ENCODE measurements around the gene HOMER2. TPM values are rescaled to one million over a fixed set of nuclear protein-coding genes. Genes with fewer than 3 reads are reported as not detected.

Gene HOMER2
- total and polyA plus RNA-seq, 9 of the 15 experiments (the other 6 are each of a cell fraction or from before 2014, with no cell fraction given) = 0.13 to 0.47 (median 0.29) TPM; not detected in 1

DNA sequence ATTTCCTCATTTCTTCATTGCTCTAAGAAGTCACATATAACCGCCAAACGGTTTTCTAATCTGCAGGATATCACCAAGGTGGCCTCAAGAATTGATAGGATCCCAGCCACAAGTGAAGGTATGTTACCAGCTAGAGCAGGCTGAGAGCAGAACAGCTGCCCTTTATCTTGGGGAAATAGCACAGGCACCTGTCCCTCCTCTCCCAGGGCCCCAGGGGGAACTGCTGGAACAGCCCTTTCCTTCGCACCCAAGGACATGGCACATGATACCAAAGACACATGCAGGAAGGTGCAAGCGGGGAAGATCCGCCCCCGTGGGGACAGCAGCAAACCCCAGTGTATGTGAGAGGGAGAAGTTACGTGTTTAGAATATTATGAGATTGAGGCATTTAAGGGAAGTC is 35.3 kb downstream of the HOMER2 start:
- no peak overlapping the region for H3K9ac ChIP-seq (ENCODE audit: insufficient read depth in 1 of 2, low read depth in 2 of 2, low read length in 2 of 2)
- H4K20me1 ChIP-seq (replicated peaks; ENCODE audit: control insufficient read depth, insufficient read depth, low read length) = no peaks in the 10 kb centered on the region
- no peaks in the 10 kb centered on the region for H3K9me1 ChIP-seq (ENCODE audit: control insufficient read depth, insufficient read depth, low read length)
- FAIRE-seq (no peak), DNase-seq (ENCODE audit: extremely low read depth in 1 of 4, low spot score in 3 of 4) (no peak), ATAC-seq (no peak)
- H2AFZ ChIP-seq (ENCODE audit: low read depth, low read length) = no peak overlapping the region
- no peak for TF ChIP-seq ZNF780A (CRISPR knock-in tag; IDR thresholded peaks at IDR 0.05)
- TF ChIP-seq L3MBTL2 (IDR thresholded peaks at IDR 0.05) = peak; percentile 35; the same call in 1 of the 2 replicates
- WGBS (ENCODE audit: insufficient coverage, low coverage, missing lambda C conversion rate) = 1% methylated on average over 7 of the region's 7 CpGs
- peaks cover 35 to 59% of the 10 kb centered on the region in 2 experiments for H3K27me3 ChIP-seq (ENCODE audit: control insufficient read depth in 2 of 2, insufficient read depth in 2 of 2, low read length in 2 of 2)
- H3K36me3 ChIP-seq (ENCODE audit: control insufficient read depth, insufficient read depth, low read length) = no peaks in the 10 kb centered on the region
- intact Hi-C loops (cut with micrococcal nuclease) (no loop called here), in situ Hi-C loops (cut with MboI) (no loop called here)
- ChIA-PET CTCF (ENCODE audit: low intra/inter-chr PET ratio) (no interaction called here), POLR2A (no interaction called here)
- H3K9me3 ChIP-seq (replicated peaks; ENCODE audit: control insufficient read depth, insufficient read depth, low read depth, low read length) = no peaks in the 10 kb centered on the region
- no peak overlapping the region for H3K27ac ChIP-seq (ENCODE audit: extremely low read depth, low read depth, low read length)
- no peak overlapping the region for H3K4me2 ChIP-seq (ENCODE audit: insufficient read depth, low read length)
- no peak overlapping the region for H3K4me3 ChIP-seq
- BruUV-seq (replicated peaks) = no TSS peak
- H3K4me1 ChIP-seq (replicated peaks in 1 of 2; ENCODE audit: control insufficient read depth in 2 of 2, insufficient read depth in 2 of 2, low read length in 2 of 2) = no peaks in the 10 kb centered on the region
- H3K79me2 ChIP-seq (ENCODE audit: control insufficient read depth, insufficient read depth, low read length) = no peaks in the 10 kb centered on the region

DNA sequence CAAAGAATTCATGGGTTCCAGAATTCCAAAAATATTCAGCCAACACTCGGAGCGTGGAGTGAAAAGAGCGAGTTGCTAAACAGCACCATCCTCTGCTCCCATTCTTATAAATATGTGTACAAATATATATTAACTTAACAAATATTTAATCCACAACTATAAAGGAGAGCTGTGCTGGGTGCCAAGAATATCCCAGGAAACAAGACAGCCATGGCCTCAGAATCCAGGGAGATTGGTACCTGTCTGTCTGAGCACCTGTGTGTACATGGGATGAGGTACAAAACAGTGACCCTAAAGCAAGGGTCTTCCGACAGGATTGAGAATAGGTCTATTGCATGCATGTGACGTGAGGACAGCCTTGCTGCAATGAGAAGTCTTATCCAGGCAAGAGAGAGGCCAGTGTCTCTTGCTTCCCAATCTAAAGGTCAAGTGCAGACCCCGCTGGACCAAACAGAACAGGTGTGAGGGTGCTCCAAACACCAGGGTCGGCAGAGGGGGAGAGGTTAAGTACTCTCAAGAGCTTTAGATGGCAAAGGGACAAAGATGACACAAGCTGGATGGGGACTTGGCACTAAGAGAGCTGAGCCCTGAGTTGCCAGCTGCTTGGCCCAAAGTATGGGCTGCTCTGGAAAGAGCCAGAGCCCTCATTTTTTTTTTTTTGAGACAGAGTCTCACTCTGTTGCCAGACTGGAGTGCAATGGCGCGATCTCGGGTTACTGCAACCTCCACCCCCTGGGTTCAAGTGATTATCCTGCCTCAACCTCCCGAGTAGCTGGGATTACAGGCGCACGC is 36.2 kb downstream of the HOMER2 start:
- in situ Hi-C loops (cut with MboI) = no loop called here
- H3K4me3 ChIP-seq = no peak overlapping the region
- no peak overlapping the region for H3K4me2 ChIP-seq (ENCODE audit: insufficient read depth, low read length)
- no peak overlapping the region for H3K9ac ChIP-seq (ENCODE audit: insufficient read depth in 1 of 2, low read depth in 2 of 2, low read length in 2 of 2)
- ChIA-PET POLR2A (no interaction called here), CTCF (ENCODE audit: low intra/inter-chr PET ratio) (no interaction called here)
- no peaks in the 10 kb centered on the region for H4K20me1 ChIP-seq (replicated peaks; ENCODE audit: control insufficient read depth, insufficient read depth, low read length)
- 2% methylated on average over 13 of the region's 13 CpGs for WGBS (ENCODE audit: insufficient coverage, low coverage, missing lambda C conversion rate)
- TF ChIP-seq, protein P1, sequence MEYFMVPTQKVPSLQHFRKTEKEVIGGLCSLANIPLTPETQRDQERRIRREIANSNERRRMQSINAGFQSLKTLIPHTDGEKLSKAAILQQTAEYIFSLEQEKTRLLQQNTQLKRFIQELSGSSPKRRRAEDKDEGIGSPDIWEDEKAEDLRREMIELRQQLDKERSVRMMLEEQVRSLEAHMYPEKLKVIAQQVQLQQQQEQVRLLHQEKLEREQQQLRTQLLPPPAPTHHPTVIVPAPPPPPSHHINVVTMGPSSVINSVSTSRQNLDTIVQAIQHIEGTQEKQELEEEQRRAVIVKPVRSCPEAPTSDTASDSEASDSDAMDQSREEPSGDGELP (CRISPR knock-in tag; IDR thresholded peaks at IDR 0.05; ENCODE audit: borderline replicate concordance) = no peak
- TF ChIP-seq NFE2L1 (tag; IDR thresholded peaks at IDR 0.05; ENCODE audit: borderline replicate concordance, low read depth) (no peak), ELF1 (tag; IDR thresholded peaks at IDR 0.05) (no peak), RBM15 (IDR thresholded peaks at IDR 0.05; ENCODE audit: insufficient read depth, low read length) (no peak), TBP (optimal IDR thresholded peaks at IDR 0.05; ENCODE audit: low read depth, low read length) (no peak), HNRNPH1 (optimal IDR thresholded peaks at IDR 0.05; ENCODE audit: low read depth, low read length) (no peak), PTRF (tag; IDR thresholded peaks at IDR 0.05) (no peak)
- TF ChIP-seq, protein P2, sequence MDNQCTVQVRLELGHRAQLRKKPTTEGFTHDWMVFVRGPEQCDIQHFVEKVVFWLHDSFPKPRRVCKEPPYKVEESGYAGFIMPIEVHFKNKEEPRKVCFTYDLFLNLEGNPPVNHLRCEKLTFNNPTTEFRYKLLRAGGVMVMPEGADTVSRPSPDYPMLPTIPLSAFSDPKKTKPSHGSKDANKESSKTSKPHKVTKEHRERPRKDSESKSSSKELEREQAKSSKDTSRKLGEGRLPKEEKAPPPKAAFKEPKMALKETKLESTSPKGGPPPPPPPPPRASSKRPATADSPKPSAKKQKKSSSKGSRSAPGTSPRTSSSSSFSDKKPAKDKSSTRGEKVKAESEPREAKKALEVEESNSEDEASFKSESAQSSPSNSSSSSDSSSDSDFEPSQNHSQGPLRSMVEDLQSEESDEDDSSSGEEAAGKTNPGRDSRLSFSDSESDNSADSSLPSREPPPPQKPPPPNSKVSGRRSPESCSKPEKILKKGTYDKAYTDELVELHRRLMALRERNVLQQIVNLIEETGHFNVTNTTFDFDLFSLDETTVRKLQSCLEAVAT (IDR thresholded peaks at IDR 0.05) = no peak
- no peaks in the 10 kb centered on the region for H3K79me2 ChIP-seq (ENCODE audit: control insufficient read depth, insufficient read depth, low read length)
- intact Hi-C loops (cut with micrococcal nuclease) = no loop called here
- ATAC-seq (no peak), DNase-seq (ENCODE audit: extremely low read depth in 1 of 4, low spot score in 3 of 4) (no peak), FAIRE-seq (no peak)
- H3K9me3 ChIP-seq (replicated peaks; ENCODE audit: control insufficient read depth, insufficient read depth, low read depth, low read length) = no peaks in the 10 kb centered on the region
- H3K4me1 ChIP-seq (replicated peaks in 1 of 2; ENCODE audit: control insufficient read depth in 2 of 2, insufficient read depth in 2 of 2, low read length in 2 of 2) = no peaks in the 10 kb centered on the region
- no peaks in the 10 kb centered on the region for H3K36me3 ChIP-seq (ENCODE audit: control insufficient read depth, insufficient read depth, low read length)
- no peaks in the 10 kb centered on the region for H3K9me1 ChIP-seq (ENCODE audit: control insufficient read depth, insufficient read depth, low read length)
- BruUV-seq (replicated peaks) = no TSS peak
- no peak overlapping the region for H2AFZ ChIP-seq (ENCODE audit: low read depth, low read length)
- no peak overlapping the region for H3K27ac ChIP-seq (ENCODE audit: extremely low read depth, low read depth, low read length)
- H3K27me3 ChIP-seq (ENCODE audit: control insufficient read depth in 2 of 2, insufficient read depth in 2 of 2, low read length in 2 of 2) = peaks cover 37 to 55% of the 10 kb centered on the region in 2 experiments

Data from K562 (cell line).